ENCODE data around the gene TUBGCP4. TPM values are rescaled to one million over a fixed set of nuclear protein-coding genes. Genes with fewer than 3 reads are reported as not detected.

TUBGCP4 gene
- total RNA-seq, 1 experiment from 2014 or later, result 28.4 TPM

DNA sequence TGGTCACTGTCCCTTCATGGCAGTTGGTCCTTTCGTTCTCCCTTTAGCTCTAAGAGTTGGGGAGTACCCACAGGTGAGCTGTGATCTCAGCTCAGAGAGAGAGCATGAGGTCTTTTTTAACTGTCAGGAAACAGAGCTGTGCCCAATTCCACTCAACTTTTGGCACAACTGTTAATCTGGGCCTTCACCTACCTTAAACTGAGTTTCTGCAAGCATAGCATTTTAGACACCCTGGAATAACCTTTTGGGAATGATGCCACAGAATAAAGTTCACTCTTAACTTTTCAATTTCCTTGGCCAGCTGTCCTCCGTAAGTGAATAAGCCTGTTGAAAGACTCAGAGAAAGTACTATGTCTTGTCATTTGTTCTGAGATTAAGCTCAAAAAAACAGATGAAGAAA is 35.9 kb downstream of the TUBGCP4 start:
- H3K36me3 Mint-ChIP-seq (ENCODE audit: insufficient read depth, unreplicated experiment), result peaks cover 68% of the 10 kb centered on the region
- H3K27ac Mint-ChIP-seq (ENCODE audit: unreplicated experiment), result no peak overlapping the region
- no peak for TF ChIP-seq CTCF (IDR thresholded peaks at IDR 0.05; ENCODE audit: insufficient read depth in 1 of 2, low read depth in 1 of 2, low read length in 1 of 2, severe bottlenecking in 1 of 2, unreplicated experiment in 1 of 2)
- ChIA-PET CTCF (no interaction called here), POLR2A (no interaction called here)
- H3K4me1 ChIP-seq, result no peaks in the 10 kb centered on the region
- intact Hi-C loops (cut with micrococcal nuclease; ENCODE audit: unreplicated experiment), result no loop called here
- H3K36me3 ChIP-seq (ENCODE audit: control insufficient read depth, insufficient read depth, low read length), result peaks cover 3% of the 10 kb centered on the region
- no peaks in the 10 kb centered on the region for H3K27me3 ChIP-seq (replicated peaks; ENCODE audit: control insufficient read depth, insufficient read depth, low read length)
- no peak overlapping the region for H3K4me3 ChIP-seq (ENCODE audit: low read depth, low read length)
- no peak for DNase-seq
- no peak overlapping the region for H3K4me3 Mint-ChIP-seq (ENCODE audit: unreplicated experiment)
- no peaks in the 10 kb centered on the region for H3K9me3 ChIP-seq
- no peaks in the 10 kb centered on the region for H3K4me1 Mint-ChIP-seq (ENCODE audit: low read depth, unreplicated experiment)
- no TSS peak for BruUV-seq (replicated peaks)
- H3K27me3 Mint-ChIP-seq (ENCODE audit: insufficient read depth, unreplicated experiment), result no peaks in the 10 kb centered on the region
- no peaks in the 10 kb centered on the region for H3K9me3 Mint-ChIP-seq (ENCODE audit: unreplicated experiment)

DNA sequence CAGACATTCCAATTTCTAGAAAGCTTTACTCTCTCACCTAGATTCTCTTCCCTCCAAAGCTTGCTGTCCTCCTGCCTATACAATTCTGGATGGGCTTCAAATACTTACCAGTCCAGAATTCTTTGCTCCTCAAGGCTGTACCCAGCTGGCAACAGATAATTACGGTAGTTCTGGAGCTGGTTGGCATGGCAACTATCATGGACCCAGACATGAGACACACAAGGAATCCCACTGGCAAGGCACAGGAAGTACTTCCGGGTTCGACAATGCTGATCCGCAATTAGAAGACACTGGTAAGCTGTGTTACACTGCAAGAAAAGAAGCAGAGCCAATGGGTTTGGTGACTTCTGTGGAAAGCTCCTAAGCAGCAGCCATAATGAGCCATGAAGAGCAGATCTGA is 37.9 kb downstream of the TUBGCP4 start:
- Histone ChIP-seq H3K4me1 (no peaks in the 10 kb centered on the region), H3K27me3 (replicated peaks; ENCODE audit: control insufficient read depth, insufficient read depth, low read length) (no peaks in the 10 kb centered on the region), H3K9me3 (no peaks in the 10 kb centered on the region), H3K4me3 (ENCODE audit: low read depth, low read length) (no peak overlapping the region), H3K36me3 (ENCODE audit: control insufficient read depth, insufficient read depth, low read length) (peaks cover 3% of the 10 kb centered on the region; the same call in 1 of the 2 replicates)
- Mint-ChIP-seq H3K27ac (ENCODE audit: unreplicated experiment) (no peak overlapping the region), H3K4me3 (ENCODE audit: unreplicated experiment) (no peak overlapping the region), H3K36me3 (ENCODE audit: insufficient read depth, unreplicated experiment) (peaks cover 48% of the 10 kb centered on the region), H3K9me3 (ENCODE audit: unreplicated experiment) (no peaks in the 10 kb centered on the region), H3K27me3 (ENCODE audit: insufficient read depth, unreplicated experiment) (no peaks in the 10 kb centered on the region), H3K4me1 (ENCODE audit: low read depth, unreplicated experiment) (no peaks in the 10 kb centered on the region)
- intact Hi-C loops (cut with micrococcal nuclease; ENCODE audit: unreplicated experiment), result no loop called here
- ChIA-PET POLR2A (no interaction called here), CTCF (no interaction called here)
- DNase-seq, result no peak
- BruUV-seq (replicated peaks), result no TSS peak
- TF ChIP-seq CTCF (IDR thresholded peaks at IDR 0.05; ENCODE audit: insufficient read depth in 1 of 2, low read depth in 1 of 2, low read length in 1 of 2, severe bottlenecking in 1 of 2, unreplicated experiment in 1 of 2), result no peak

- H3K4me1 Mint-ChIP-seq (ENCODE audit: low read depth, unreplicated experiment), result no peaks in the 10 kb centered on the region
- peaks cover 39% of the 10 kb centered on the region for H3K36me3 Mint-ChIP-seq (ENCODE audit: insufficient read depth, unreplicated experiment)
- H3K4me3 ChIP-seq (ENCODE audit: low read depth, low read length), result no peak overlapping the region
- H3K9me3 ChIP-seq, result no peaks in the 10 kb centered on the region
- H3K9me3 Mint-ChIP-seq (ENCODE audit: unreplicated experiment), result no peaks in the 10 kb centered on the region
- TF ChIP-seq CTCF (IDR thresholded peaks at IDR 0.05; ENCODE audit: insufficient read depth in 1 of 2, low read depth in 1 of 2, low read length in 1 of 2, severe bottlenecking in 1 of 2, unreplicated experiment in 1 of 2), result no peak
- H3K27me3 ChIP-seq (replicated peaks; ENCODE audit: control insufficient read depth, insufficient read depth, low read length), result no peaks in the 10 kb centered on the region
- no peak overlapping the region for H3K4me3 Mint-ChIP-seq (ENCODE audit: unreplicated experiment)
- DNase-seq, result no peak
- ChIA-PET POLR2A (no interaction called here), CTCF (no interaction called here)
- H3K27ac Mint-ChIP-seq (ENCODE audit: unreplicated experiment), result no peak overlapping the region
- no peaks in the 10 kb centered on the region for H3K27me3 Mint-ChIP-seq (ENCODE audit: insufficient read depth, unreplicated experiment)
- intact Hi-C loops (cut with micrococcal nuclease; ENCODE audit: unreplicated experiment), result no loop called here
- no peaks in the 10 kb centered on the region for H3K4me1 ChIP-seq
- peaks cover 3% of the 10 kb centered on the region; the same call in 1 of the 2 replicates for H3K36me3 ChIP-seq (ENCODE audit: control insufficient read depth, insufficient read depth, low read length)
- BruUV-seq (replicated peaks), result no TSS peak
Measured at GRCh38 chr15:43410572-43411214, 39.8 kb downstream of the TUBGCP4 start.

Data from Caco-2 (cell line).